ENCODE measurements around the gene GNAI1. TPM values are rescaled to one million over a fixed set of nuclear protein-coding genes. Genes with fewer than 3 reads are reported as not detected.

Gene GNAI1
- total and polyA plus RNA-seq, 2 donors (not counting 1 experiment from before 2014, with no cell fraction given), result not detected

GRCh38 chr7:80127412-80128160, 7.0 kb upstream of the GNAI1 start:
- Mint-ChIP-seq H3K27ac (no peak overlapping the region), H3K4me1 (no peaks in the 10 kb centered on the region), H3K9me3 (ENCODE audit: insufficient read depth) (no peaks in the 10 kb centered on the region), H3K4me3 (no peak overlapping the region), H3K27me3 (no peaks in the 10 kb centered on the region)
- H3K4me3 ChIP-seq (ENCODE audit: control extremely low read depth in 1 of 5, extremely low read depth in 1 of 5, insufficient read depth in 1 of 5, low read depth in 2 of 5, low read length in 4 of 5), result no peak overlapping the region
- H3K9ac ChIP-seq (ENCODE audit: low read length), result no peak overlapping the region
- ChIA-PET CTCF (no interaction called here), POLR2A (no interaction called here)
- H3K27me3 ChIP-seq (replicated peaks in 1 of 4; ENCODE audit: control extremely low read depth in 1 of 4, control insufficient read depth in 3 of 4, insufficient read depth in 4 of 4, low read length in 3 of 4), result no peaks in the 10 kb centered on the region
- intact Hi-C loops (cut with micrococcal nuclease), result no loop called here
- H3K27ac ChIP-seq (ENCODE audit: low read length in 2 of 2), result no peak overlapping the region
- DNase-seq (no peak), ATAC-seq (ENCODE audit: low read depth) (no peak)
- H2AFZ ChIP-seq (ENCODE audit: insufficient read depth, low read depth, low read length, poor library complexity, severe bottlenecking), result no peak overlapping the region
- H3K4me2 ChIP-seq (replicated peaks; ENCODE audit: low read depth, low read length, poor library complexity, severe bottlenecking), result no peak overlapping the region
- TF ChIP-seq CTCF (IDR thresholded peaks at IDR 0.05) (no peak), EZH2 (IDR thresholded peaks at IDR 0.05; ENCODE audit: borderline replicate concordance, insufficient read depth, low read depth, low read length, poor library complexity, severe bottlenecking) (no peak)
- H3K9me3 ChIP-seq (ENCODE audit: control extremely low read depth in 1 of 3, control insufficient read depth in 2 of 3, insufficient read depth in 1 of 3, low read length in 2 of 3), result no peaks in the 10 kb centered on the region
- no CpG with 5 or more reads among the region's 1 CpG for WGBS (ENCODE audit: insufficient coverage)
- H4K20me1 ChIP-seq (ENCODE audit: control insufficient read depth, insufficient read depth, low read length, poor library complexity, severe bottlenecking), result no peaks in the 10 kb centered on the region
- no peaks in the 10 kb centered on the region for H3K79me2 ChIP-seq (ENCODE audit: control insufficient read depth, insufficient read depth, low read length)
- no peaks in the 10 kb centered on the region for H3K36me3 ChIP-seq (replicated peaks in 1 of 2; ENCODE audit: control extremely low read depth in 1 of 2, control insufficient read depth in 1 of 2, extremely low read depth in 1 of 2, insufficient read depth in 2 of 2, low read length in 1 of 2)
- H3K4me1 ChIP-seq (ENCODE audit: control insufficient read depth in 2 of 2, insufficient read depth in 2 of 2, low read length in 2 of 2), result no peaks in the 10 kb centered on the region

- H3K4me1 ChIP-seq (ENCODE audit: control insufficient read depth in 2 of 2, insufficient read depth in 2 of 2, low read length in 2 of 2), result peaks cover 0 to under 1% of the 10 kb centered on the region in 2 donors
- no peak overlapping the region for H3K4me2 ChIP-seq (replicated peaks; ENCODE audit: low read depth, low read length, poor library complexity, severe bottlenecking)
- Mint-ChIP-seq H3K27ac (no peak overlapping the region), H3K9me3 (ENCODE audit: insufficient read depth) (no peaks in the 10 kb centered on the region), H3K4me1 (no peaks in the 10 kb centered on the region), H3K4me3 (no peak overlapping the region), H3K27me3 (peaks cover 10% of the 10 kb centered on the region)
- intact Hi-C loops (cut with micrococcal nuclease), result no loop called here
- no peak overlapping the region for H3K27ac ChIP-seq (ENCODE audit: low read length in 2 of 2)
- CTCF ChIA-PET, result no interaction called here
- TF ChIP-seq EZH2 (IDR thresholded peaks at IDR 0.05; ENCODE audit: borderline replicate concordance, insufficient read depth, low read depth, low read length, poor library complexity, severe bottlenecking) (no peak), CTCF (IDR thresholded peaks at IDR 0.05) (no peak)
- H3K79me2 ChIP-seq (ENCODE audit: control insufficient read depth, insufficient read depth, low read length), result no peaks in the 10 kb centered on the region
- H3K9me3 ChIP-seq (ENCODE audit: control extremely low read depth in 1 of 3, control insufficient read depth in 2 of 3, insufficient read depth in 1 of 3, low read length in 2 of 3), result no peaks in the 10 kb centered on the region
- ATAC-seq (ENCODE audit: low read depth) (no peak), DNase-seq (no peak)
- no peaks in the 10 kb centered on the region for H4K20me1 ChIP-seq (ENCODE audit: control insufficient read depth, insufficient read depth, low read length, poor library complexity, severe bottlenecking)
- no peak overlapping the region for H3K4me3 ChIP-seq (ENCODE audit: control extremely low read depth in 1 of 5, extremely low read depth in 1 of 5, insufficient read depth in 1 of 5, low read depth in 2 of 5, low read length in 4 of 5)
- H2AFZ ChIP-seq (ENCODE audit: insufficient read depth, low read depth, low read length, poor library complexity, severe bottlenecking), result no peak overlapping the region
- WGBS (ENCODE audit: insufficient coverage), result 63% methylated on average over 3 of the region's 3 CpGs
- no peaks in the 10 kb centered on the region for H3K36me3 ChIP-seq (replicated peaks in 1 of 2; ENCODE audit: control extremely low read depth in 1 of 2, control insufficient read depth in 1 of 2, extremely low read depth in 1 of 2, insufficient read depth in 2 of 2, low read length in 1 of 2)
- POLR2A ChIA-PET, result no interaction called here
- H3K27me3 ChIP-seq (replicated peaks in 1 of 4; ENCODE audit: control extremely low read depth in 1 of 4, control insufficient read depth in 3 of 4, insufficient read depth in 4 of 4, low read length in 3 of 4), result peaks cover 0 to 2% (median 0%) of the 10 kb centered on the region in 4 experiments
- no peak overlapping the region for H3K9ac ChIP-seq (ENCODE audit: low read length)
Observed at GRCh38 chr7:80128918-80129317, 5.7 kb upstream of the GNAI1 start.

Measured in B cell (primary cell).